ENCODE data around the gene ATE1. TPM values are rescaled to one million over a fixed set of nuclear protein-coding genes. Genes with fewer than 3 reads are reported as not detected.
"Not testable (repeated sequence)": the region's sequence is repeated elsewhere in the genome, so short reads cannot be mapped to it uniquely, and the experiment has no call there.

ATE1 gene
- total RNA-seq, 2 donors from 2014 or later = 16.5 to 24.4 TPM

GRCh38 chr10:121838931-121839330 is 88.9 kb downstream of the ATE1 start:
- Mint-ChIP-seq H3K9me3 (no peaks in the 10 kb centered on the region), H3K27ac (no peak overlapping the region), H3K4me3 (no peak overlapping the region), H3K36me3 (ENCODE audit: low read depth) (peaks cover 44% of the 10 kb centered on the region), H3K27me3 (no peaks in the 10 kb centered on the region), H3K4me1 (peaks cover 4% of the 10 kb centered on the region)
- no peak for ATAC-seq (replicated peaks)

GRCh38 chr10:121838149-121838548 is 89.7 kb downstream of the ATE1 start:
- Mint-ChIP-seq H3K9me3 (no peaks in the 10 kb centered on the region), H3K27me3 (no peaks in the 10 kb centered on the region), H3K4me3 (no peak overlapping the region)

GRCh38 chr10:121836171-121836570 is 91.7 kb downstream of the ATE1 start:
- ATAC-seq (replicated peaks) = no peak
- Mint-ChIP-seq H3K9me3 (no peaks in the 10 kb centered on the region), H3K4me1 (no peaks in the 10 kb centered on the region), H3K4me3 (no peak overlapping the region), H3K27ac (no peak overlapping the region), H3K36me3 (ENCODE audit: low read depth) (peaks cover 42% of the 10 kb centered on the region), H3K27me3 (no peaks in the 10 kb centered on the region)

More at GRCh38 chr10:121838149-121838548, 89.7 kb downstream of the ATE1 start:
- ATAC-seq (replicated peaks) = no peak
- H3K36me3 Mint-ChIP-seq (ENCODE audit: low read depth) = peaks cover 44% of the 10 kb centered on the region
- H3K4me1 Mint-ChIP-seq = peaks cover 4% of the 10 kb centered on the region
- no peak overlapping the region for H3K27ac Mint-ChIP-seq

GRCh38 chr10:121835376-121835775 is 92.5 kb downstream of the ATE1 start:
- Mint-ChIP-seq H3K27me3 (no peaks in the 10 kb centered on the region), H3K4me3 (no peak overlapping the region), H3K36me3 (ENCODE audit: low read depth) (peaks cover 42% of the 10 kb centered on the region), H3K9me3 (no peaks in the 10 kb centered on the region), H3K27ac (no peak overlapping the region), H3K4me1 (no peaks in the 10 kb centered on the region)
- no peak for ATAC-seq (replicated peaks)

- Mint-ChIP-seq H3K36me3 (ENCODE audit: low read depth) (peaks cover 48% of the 10 kb centered on the region), H3K27me3 (no peaks in the 10 kb centered on the region), H3K9me3 (no peaks in the 10 kb centered on the region), H3K4me3 (no peak overlapping the region), H3K4me1 (no peaks in the 10 kb centered on the region), H3K27ac (no peak overlapping the region)
- ATAC-seq (replicated peaks) = no peak
Measured at GRCh38 chr10:121834757-121835156, 93.1 kb downstream of the ATE1 start.

- no peak overlapping the region for H3K27ac Mint-ChIP-seq
- H3K4me1 Mint-ChIP-seq = no peaks in the 10 kb centered on the region
- ATAC-seq (replicated peaks) = no peak
- H3K36me3 Mint-ChIP-seq (ENCODE audit: low read depth) = peaks cover 56% of the 10 kb centered on the region
- H3K4me3 Mint-ChIP-seq = no peak overlapping the region
- H3K27me3 Mint-ChIP-seq = no peaks in the 10 kb centered on the region
- no peaks in the 10 kb centered on the region for H3K9me3 Mint-ChIP-seq
Measured at GRCh38 chr10:121833387-121833786, 94.4 kb downstream of the ATE1 start.

GRCh38 chr10:121832647-121833046 is 95.2 kb downstream of the ATE1 start:
- H3K4me3 Mint-ChIP-seq = no peak overlapping the region
- H3K27ac Mint-ChIP-seq = no peak overlapping the region
- H3K9me3 Mint-ChIP-seq = no peaks in the 10 kb centered on the region
- H3K27me3 Mint-ChIP-seq = no peaks in the 10 kb centered on the region
- H3K4me1 Mint-ChIP-seq = no peaks in the 10 kb centered on the region
- ATAC-seq (replicated peaks) = no peak
- H3K36me3 Mint-ChIP-seq (ENCODE audit: low read depth) = peaks cover 56% of the 10 kb centered on the region

- no peaks in the 10 kb centered on the region for H3K4me1 Mint-ChIP-seq
- H3K27ac Mint-ChIP-seq = no peak overlapping the region
- no peak overlapping the region for H3K4me3 Mint-ChIP-seq
- no peaks in the 10 kb centered on the region for H3K9me3 Mint-ChIP-seq
- no peak for ATAC-seq (replicated peaks)
- no peaks in the 10 kb centered on the region for H3K27me3 Mint-ChIP-seq
- H3K36me3 Mint-ChIP-seq (ENCODE audit: low read depth) = peaks cover 62% of the 10 kb centered on the region
Measured at GRCh38 chr10:121831777-121832176, 96.1 kb downstream of the ATE1 start.

GRCh38 chr10:121831237-121831636 is 96.6 kb downstream of the ATE1 start:
- Mint-ChIP-seq H3K27ac (no peak overlapping the region), H3K36me3 (ENCODE audit: low read depth) (peaks cover 59% of the 10 kb centered on the region), H3K4me3 (no peak overlapping the region), H3K4me1 (no peaks in the 10 kb centered on the region), H3K9me3 (no peaks in the 10 kb centered on the region), H3K27me3 (no peaks in the 10 kb centered on the region)
- no peak for ATAC-seq (replicated peaks)

GRCh38 chr10:121830101-121830500 is 97.7 kb downstream of the ATE1 start:
- Mint-ChIP-seq H3K27me3 (no peaks in the 10 kb centered on the region), H3K36me3 (ENCODE audit: low read depth) (peaks cover 49% of the 10 kb centered on the region), H3K4me1 (no peaks in the 10 kb centered on the region), H3K4me3 (no peak overlapping the region), H3K27ac (no peak overlapping the region), H3K9me3 (no peaks in the 10 kb centered on the region)
- ATAC-seq (replicated peaks) = no peak

- Mint-ChIP-seq H3K4me3 (no peak overlapping the region), H3K4me1 (no peaks in the 10 kb centered on the region), H3K36me3 (ENCODE audit: low read depth) (peaks cover 30% of the 10 kb centered on the region), H3K9me3 (no peaks in the 10 kb centered on the region), H3K27me3 (no peaks in the 10 kb centered on the region), H3K27ac (no peak overlapping the region)
- peak; percentile 88 for ATAC-seq (replicated peaks)
Measured at GRCh38 chr10:121828045-121828444, 99.8 kb downstream of the ATE1 start.

- H3K4me3 Mint-ChIP-seq; H3K27me3 Mint-ChIP-seq; H3K9me3 Mint-ChIP-seq; H3K4me1 Mint-ChIP-seq; H3K27ac Mint-ChIP-seq; ATAC-seq (replicated peaks): not testable (repeated sequence)
- peaks cover 37% of the 10 kb centered on the region for H3K36me3 Mint-ChIP-seq (ENCODE audit: low read depth)
Measured at GRCh38 chr10:121826773-121827172, 101.1 kb downstream of the ATE1 start.

- Mint-ChIP-seq H3K4me1 (no peaks in the 10 kb centered on the region), H3K4me3 (no peak overlapping the region), H3K27me3 (no peaks in the 10 kb centered on the region), H3K9me3 (no peaks in the 10 kb centered on the region), H3K27ac (no peak overlapping the region), H3K36me3 (ENCODE audit: low read depth) (peaks cover 27% of the 10 kb centered on the region)
- peak; percentile 29 for ATAC-seq (replicated peaks)
Measured at GRCh38 chr10:121823993-121824463, 103.8 kb downstream of the ATE1 start.

GRCh38 chr10:121822724-121823123 is 105.1 kb downstream of the ATE1 start:
- peaks cover 14% of the 10 kb centered on the region for H3K36me3 Mint-ChIP-seq (ENCODE audit: low read depth)
- no peak overlapping the region for H3K27ac Mint-ChIP-seq
- H3K4me1 Mint-ChIP-seq = no peaks in the 10 kb centered on the region
- no peaks in the 10 kb centered on the region for H3K9me3 Mint-ChIP-seq
- ATAC-seq (replicated peaks) = no peak
- H3K4me3 Mint-ChIP-seq = no peak overlapping the region
- H3K27me3 Mint-ChIP-seq = no peaks in the 10 kb centered on the region

GRCh38 chr10:121822180-121822579 is 105.7 kb downstream of the ATE1 start:
- H3K27ac Mint-ChIP-seq = no peak overlapping the region
- ATAC-seq (replicated peaks) = no peak
- no peaks in the 10 kb centered on the region for H3K4me1 Mint-ChIP-seq
- no peak overlapping the region for H3K4me3 Mint-ChIP-seq
- no peaks in the 10 kb centered on the region for H3K27me3 Mint-ChIP-seq
- peaks cover 8% of the 10 kb centered on the region for H3K36me3 Mint-ChIP-seq (ENCODE audit: low read depth)
- no peaks in the 10 kb centered on the region for H3K9me3 Mint-ChIP-seq

- Mint-ChIP-seq H3K27ac (no peak overlapping the region), H3K4me3 (no peak overlapping the region), H3K9me3 (no peaks in the 10 kb centered on the region), H3K27me3 (no peaks in the 10 kb centered on the region), H3K4me1 (no peaks in the 10 kb centered on the region), H3K36me3 (ENCODE audit: low read depth) (peaks cover 8% of the 10 kb centered on the region)
- no peak for ATAC-seq (replicated peaks)
Measured at GRCh38 chr10:121819049-121819448, 108.8 kb downstream of the ATE1 start.
